GM12872 (cell line): ENCODE results near the gene FFAR4.

ENCODE experiments used
- CTCF ChIP-seq: IDR thresholded peaks from 3 replicates; pipeline ENCODE4 v1.5.1; 2011; ENCODE audit warnings: low read depth, mild to moderate bottlenecking, low read length, moderate library complexity; ENCODE audit not compliant: insufficient read depth

FFAR4 gene

GRCh38 chr10:93573924-93574323 lies 7.5 kb downstream of the FFAR4 start:
- TF ChIP-seq CTCF, result no peak

GRCh38 chr10:93576888-93577287 lies 10.4 kb downstream of the FFAR4 start:
- no peak for TF ChIP-seq CTCF

GRCh38 chr10:93577565-93577964 lies 11.1 kb downstream of the FFAR4 start:
- no peak for TF ChIP-seq CTCF

DNA sequence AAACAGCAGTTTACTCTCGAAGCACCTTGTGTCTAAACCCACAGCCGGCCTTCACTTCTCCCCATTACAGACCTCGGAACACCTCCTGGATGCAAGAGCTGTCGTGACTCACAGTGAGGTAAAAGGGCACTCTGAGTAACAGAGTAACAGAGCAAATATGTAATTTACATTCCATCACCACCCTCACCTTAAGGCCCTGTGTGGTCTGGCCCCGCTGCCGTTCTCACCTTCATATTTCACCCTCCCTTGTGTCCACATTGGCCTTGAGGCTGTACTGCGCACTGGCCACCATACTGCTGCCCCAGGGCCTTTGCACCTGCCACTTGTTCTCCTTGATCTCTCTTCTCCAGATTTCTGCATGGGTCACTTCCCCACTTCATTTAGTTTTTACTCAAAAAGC lies 12.6 kb downstream of the FFAR4 start:
- no peak for TF ChIP-seq CTCF

- no peak for TF ChIP-seq CTCF
Observed at GRCh38 chr10:93579985-93580711, 13.7 kb downstream of the FFAR4 start.

DNA sequence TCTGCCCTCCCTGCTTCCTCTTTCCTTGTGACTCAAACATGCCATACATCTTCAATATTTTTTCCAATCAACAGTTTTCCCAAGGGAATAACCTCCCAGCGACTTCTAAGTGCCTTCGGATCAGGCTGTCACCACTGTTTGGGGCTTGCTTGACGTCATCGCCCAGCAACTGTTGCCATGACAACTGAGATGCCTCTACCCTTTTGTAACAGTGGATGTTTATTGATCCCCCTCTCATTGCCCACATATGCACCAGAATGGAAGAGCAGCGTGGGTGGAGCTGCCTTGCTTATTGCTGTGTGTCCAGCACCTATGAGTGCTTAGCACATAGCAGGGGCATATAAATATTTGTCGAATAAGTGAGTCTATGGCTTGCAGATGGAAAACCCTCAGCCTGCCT lies 14.4 kb downstream of the FFAR4 start:
- no peak for TF ChIP-seq CTCF

- no peak for TF ChIP-seq CTCF
Observed at GRCh38 chr10:93584445-93584844, 18.0 kb downstream of the FFAR4 start.
